Activated CD8-positive, alpha-beta T cell treated with anti-CD3 and anti-CD28 coated beads for 36 hours (primary cell): Measurements from ENCODE around the gene CEP128. TPM values are rescaled to one million over a fixed set of nuclear protein-coding genes. Genes with fewer than 3 reads are reported as not detected.

Experiments used
- ATAC-seq: fragments of 200-7000 bp; cut with Tn5 transposase; one replicate; pipeline ENCODE4 v1.10.0; 2021; ENCODE audit warnings: mild to moderate bottlenecking, moderate library complexity
- CTCF ChIA-PET: fragments of 350-600 bp; sonication (Branson Sonifier 250); formaldehyde crosslinking; loops from one replicate; lab custom pipeline; 2021; ENCODE audit warnings: antibody characterized with exemption; lab: Charles Lee
- POLR2A ChIA-PET: fragments of 350-600 bp; sonication (Branson Sonifier 250); formaldehyde crosslinking; loops from one replicate; lab custom pipeline; 2021; ENCODE audit warnings: antibody characterized with exemption; lab: Charles Lee
- DNase-seq: peaks from one replicate; pipeline ENCODE4 v3.0.0-alpha.2; 2020
- H3K27ac Mint-ChIP-seq: one replicate; pipeline ENCODE4 v1.8.0; 2021; ENCODE audit warnings: mild to moderate bottlenecking, mixed read lengths
- H3K27me3 Mint-ChIP-seq: one replicate; pipeline ENCODE4 v1.8.0; 2021; ENCODE audit warnings: mixed read lengths
- H3K36me3 Mint-ChIP-seq: one replicate; pipeline ENCODE4 v1.8.0; 2021; ENCODE audit warnings: low read depth, mixed read lengths
- H3K4me1 Mint-ChIP-seq: one replicate; pipeline ENCODE4 v1.8.0; 2021; ENCODE audit warnings: low read depth, mixed read lengths
- H3K4me3 Mint-ChIP-seq: one replicate; pipeline ENCODE4 v1.8.0; 2021; ENCODE audit warnings: mild to moderate bottlenecking, moderate library complexity, mixed read lengths
- H3K9me3 Mint-ChIP-seq: one replicate; pipeline ENCODE4 v1.8.0; 2021; ENCODE audit warnings: mixed read lengths
- CTCF ChIP-seq: fragments of 200-600 bp; IDR thresholded peaks from one replicate; pipeline ENCODE4 v1.8.0; 2022; ENCODE audit warnings: antibody characterized with exemption, mild to moderate bottlenecking
- intact Hi-C: fragments of 100-400 bp; cut with micrococcal nuclease; formaldehyde crosslinking; loops from one replicate; pipeline ENCODE4 v1.10.0; 2022
- total RNA-seq, 2 experiments: library from RNA; stranded (reverse); gene quantifications; one replicate each; pipeline ENCODE4 v1.2.3, GENCODE V29; 2021

CEP128 gene
- total RNA-seq, 2 experiments from 2014 or later = 21.6 to 22.5 TPM

GRCh38 chr14:80927083-80927989 lies 14.2 kb downstream of the CEP128 start:
- intact Hi-C loops = no loop called here
- DNase-seq = no peak
- CTCF ChIA-PET = no interaction called here
- Mint-ChIP-seq H3K4me1 (peaks cover 40% of the 10 kb centered on the region), H3K27me3 (no peaks in the 10 kb centered on the region), H3K9me3 (peaks cover 13% of the 10 kb centered on the region), H3K27ac (no peak overlapping the region), H3K36me3 (peaks cover 31% of the 10 kb centered on the region), H3K4me3 (no peak overlapping the region)
- no peak for TF ChIP-seq CTCF
- no peak for ATAC-seq
- POLR2A ChIA-PET = no interaction called here

- no peak for TF ChIP-seq CTCF
- no peak for DNase-seq
- intact Hi-C loops = no loop called here
- POLR2A ChIA-PET = no interaction called here
- CTCF ChIA-PET = interaction anchor here (1.2 kb wide), 1 partner anchor 244 kb away, joined by 3 read pairs; no protein-coding TSS in a partner anchor
- Mint-ChIP-seq H3K27ac (no peak overlapping the region), H3K4me3 (no peak overlapping the region), H3K27me3 (no peaks in the 10 kb centered on the region), H3K9me3 (peaks cover 12% of the 10 kb centered on the region), H3K4me1 (peaks cover 32% of the 10 kb centered on the region), H3K36me3 (peaks cover 23% of the 10 kb centered on the region)
- ATAC-seq = no peak
Measured at GRCh38 chr14:80926397-80927082, 15.0 kb downstream of the CEP128 start.

GRCh38 chr14:80924365-80925103 lies 17.0 kb downstream of the CEP128 start:
- ChIA-PET CTCF (interaction anchor here (0.6 to 1.9 kb wide), 6 partner anchors 10 to 123 kb away, joined by 3 to 5 read pairs (median 3); partner anchors contain the start of gene CEP128), POLR2A (no interaction called here)
- Mint-ChIP-seq H3K4me1 (peaks cover 14% of the 10 kb centered on the region), H3K27me3 (no peaks in the 10 kb centered on the region), H3K36me3 (peaks cover 13% of the 10 kb centered on the region), H3K4me3 (no peak overlapping the region), H3K27ac (no peak overlapping the region), H3K9me3 (peaks cover 9% of the 10 kb centered on the region)
- TF ChIP-seq CTCF = no peak
- ATAC-seq (no peak), DNase-seq (no peak)
- intact Hi-C loops = no loop called here

GRCh38 chr14:80923368-80923767 lies 18.2 kb downstream of the CEP128 start:
- Mint-ChIP-seq H3K4me3 (no peak overlapping the region), H3K36me3 (peaks cover 4% of the 10 kb centered on the region), H3K4me1 (peaks cover 10% of the 10 kb centered on the region), H3K27ac (no peak overlapping the region), H3K9me3 (no peaks in the 10 kb centered on the region), H3K27me3 (no peaks in the 10 kb centered on the region)
- no peak for TF ChIP-seq CTCF
- intact Hi-C loops = no loop called here
- POLR2A ChIA-PET = no interaction called here
- ATAC-seq (no peak), DNase-seq (no peak)
- CTCF ChIA-PET = interaction anchor here (1.7 kb wide), 1 partner anchor 73 kb away, joined by 5 read pairs; no protein-coding TSS in a partner anchor
